Thoracic aorta (tissue), 2 donors: Measurements from ENCODE around the gene ESYT2. TPM values are rescaled to one million over a fixed set of nuclear protein-coding genes. Genes with fewer than 3 reads are reported as not detected.

Experiments used
- ATAC-seq: fragments of 150-250 bp; one replicate; pipeline ENCODE4 v1.8.0; 2017; ENCODE audit warnings: low read depth; ENCODE audit not compliant: insufficient number of reproducible peaks, low FRiP score
- DNase-seq: peaks from one replicate; pipeline ENCODE4 v3.0.0-alpha.2; 2020; ENCODE audit warnings: low spot score
- H3K27ac ChIP-seq, 2 donors: fragments of 200-600 bp; sonication (generic); 1 replicate in 1 of 2; 2 replicates in 1 of 2; pipeline ENCODE4 v1.5.1; 2016; ENCODE audit warnings: mild to moderate bottlenecking in 2 of 2, moderate library complexity in 2 of 2
- H3K27me3 ChIP-seq: fragments of 200-600 bp; sonication (generic); replicated peaks from 2 replicates; pipeline ENCODE4 v1.6.0; 2016; ENCODE audit warnings: mild to moderate bottlenecking; ENCODE audit not compliant: insufficient read depth
- H3K36me3 ChIP-seq: fragments of 200-600 bp; sonication (generic); one replicate; pipeline ENCODE4 v1.5.1; 2016
- H3K4me1 ChIP-seq, 2 donors: fragments of 200-600 bp; sonication (generic); 1 replicate in 1 of 2; 2 replicates in 1 of 2; pipeline versions ENCODE4 v1.5.1 to v1.6.0; 2016; ENCODE audit warnings: low read depth in 2 of 2, mild to moderate bottlenecking in 1 of 2; ENCODE audit not compliant: control insufficient read depth in 1 of 2
- H3K4me3 ChIP-seq: fragments of 200-600 bp; sonication (generic); 2 replicates; pipeline ENCODE4 v1.5.1; 2016; ENCODE audit warnings: mild to moderate bottlenecking
- H3K9me3 ChIP-seq: fragments of 200-600 bp; sonication (generic); 2 replicates; pipeline ENCODE4 v1.5.1; 2016
- CTCF ChIP-seq: fragments of 200-600 bp; sonication (generic); IDR thresholded peaks from one replicate; pipeline ENCODE4 v1.5.1; 2019; ENCODE audit warnings: antibody characterized with exemption
- total RNA-seq, 2 donors: library from RNA; depleted of rRNA; stranded (reverse); fragments of >200 nt; gene quantifications; one replicate each; pipeline versions ENCODE4 v1.1.0 to v1.2.3, GENCODE V29; 2016

Gene ESYT2
- total RNA-seq, 2 donors from 2014 or later, result 196 to 218 TPM

- H3K36me3 ChIP-seq, result peaks cover 55% of the 10 kb centered on the region
Observed at GRCh38 chr7:158757404-158757989, 71.8 kb downstream of the ESYT2 start.

GRCh38 chr7:158754746-158755444 is 74.4 kb downstream of the ESYT2 start:
- no peak overlapping the region for H3K4me3 ChIP-seq
- TF ChIP-seq CTCF, result no peak
- DNase-seq (no peak), ATAC-seq (no peak)
- H3K36me3 ChIP-seq, result peaks cover 43% of the 10 kb centered on the region
- no peaks in the 10 kb centered on the region for H3K9me3 ChIP-seq
- no peak overlapping the region for H3K27ac ChIP-seq
- no peaks in the 10 kb centered on the region for H3K27me3 ChIP-seq
- no peaks in the 10 kb centered on the region for H3K4me1 ChIP-seq

More at GRCh38 chr7:158757404-158757989, 71.8 kb downstream of the ESYT2 start:
- Histone ChIP-seq H3K27ac (no peak overlapping the region), H3K27me3 (no peaks in the 10 kb centered on the region), H3K4me3 (no peak overlapping the region), H3K9me3 (no peaks in the 10 kb centered on the region), H3K4me1 (no peaks in the 10 kb centered on the region)
- no peak for TF ChIP-seq CTCF
- DNase-seq (no peak), ATAC-seq (no peak)

- TF ChIP-seq CTCF, result no peak
- Histone ChIP-seq H3K36me3 (peaks cover 41% of the 10 kb centered on the region), H3K4me1 (no peaks in the 10 kb centered on the region), H3K27ac (no peak overlapping the region), H3K4me3 (no peak overlapping the region), H3K9me3 (no peaks in the 10 kb centered on the region), H3K27me3 (no peaks in the 10 kb centered on the region)
- DNase-seq (no peak), ATAC-seq (no peak)
Observed at GRCh38 chr7:158753900-158754299, 75.4 kb downstream of the ESYT2 start.

GRCh38 chr7:158751751-158752150 is 77.6 kb downstream of the ESYT2 start:
- H3K36me3 ChIP-seq, result peaks cover 50% of the 10 kb centered on the region
- no peak overlapping the region for H3K27ac ChIP-seq
- H3K4me1 ChIP-seq, result no peaks in the 10 kb centered on the region
- TF ChIP-seq CTCF, result no peak
- no peak overlapping the region for H3K4me3 ChIP-seq
- no peaks in the 10 kb centered on the region for H3K27me3 ChIP-seq
- DNase-seq, result no peak
- no peaks in the 10 kb centered on the region for H3K9me3 ChIP-seq
- ATAC-seq, result no peak

GRCh38 chr7:158751199-158751598 is 78.1 kb downstream of the ESYT2 start:
- H3K27ac ChIP-seq, result no peak overlapping the region
- peaks cover 47% of the 10 kb centered on the region for H3K36me3 ChIP-seq
- DNase-seq, result no peak
- H3K4me1 ChIP-seq, result no peaks in the 10 kb centered on the region
- no peaks in the 10 kb centered on the region for H3K27me3 ChIP-seq
- no peak overlapping the region for H3K4me3 ChIP-seq
- no peak for TF ChIP-seq CTCF
- no peaks in the 10 kb centered on the region for H3K9me3 ChIP-seq
- no peak for ATAC-seq
